ENCODE results near the gene STEAP3.

DNA sequence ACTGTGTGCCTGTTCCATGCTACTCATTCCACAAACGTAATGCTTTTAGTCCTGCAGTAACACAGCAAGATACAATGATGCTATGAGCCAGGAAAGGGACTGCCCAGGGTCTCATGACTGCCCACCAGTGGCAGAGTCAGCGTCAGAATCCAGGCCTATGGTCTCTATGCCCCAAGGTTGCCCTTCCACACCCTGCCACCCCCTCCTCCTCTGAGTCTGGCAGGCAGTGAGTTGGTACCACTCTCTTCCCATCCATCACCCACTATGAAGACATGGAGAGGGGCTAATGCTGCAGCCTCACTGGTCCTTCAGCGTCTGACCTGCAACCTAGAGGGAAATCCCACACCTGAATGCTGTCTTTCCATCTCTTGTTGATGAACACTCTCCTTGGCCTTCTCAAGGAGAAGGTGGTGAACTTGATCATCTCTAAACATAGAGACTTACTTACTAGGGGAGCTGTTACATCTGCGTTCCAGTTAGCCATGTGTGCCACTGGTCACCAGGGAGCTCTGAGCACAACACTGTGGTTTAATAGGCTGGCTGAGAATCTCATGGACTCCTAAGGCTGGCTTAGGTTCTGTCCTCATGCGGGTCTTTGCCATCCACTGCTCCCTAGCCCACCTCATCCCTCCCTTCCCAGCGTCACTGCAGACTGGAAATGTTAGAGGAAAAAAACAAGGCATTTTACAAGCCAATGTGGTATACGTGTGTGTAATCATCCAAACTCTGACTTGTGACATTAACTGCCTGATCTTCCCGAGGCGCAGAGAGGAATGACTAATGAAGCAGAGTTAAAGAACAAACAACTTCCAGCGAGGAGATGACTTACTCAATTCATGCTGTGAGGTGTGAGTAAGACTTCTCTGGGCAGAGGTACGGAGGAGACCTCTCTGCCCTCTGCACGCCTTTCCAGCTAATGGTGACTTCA is 28.8 kb downstream of the STEAP3 start:
- TF ChIP-seq, protein P1, sequence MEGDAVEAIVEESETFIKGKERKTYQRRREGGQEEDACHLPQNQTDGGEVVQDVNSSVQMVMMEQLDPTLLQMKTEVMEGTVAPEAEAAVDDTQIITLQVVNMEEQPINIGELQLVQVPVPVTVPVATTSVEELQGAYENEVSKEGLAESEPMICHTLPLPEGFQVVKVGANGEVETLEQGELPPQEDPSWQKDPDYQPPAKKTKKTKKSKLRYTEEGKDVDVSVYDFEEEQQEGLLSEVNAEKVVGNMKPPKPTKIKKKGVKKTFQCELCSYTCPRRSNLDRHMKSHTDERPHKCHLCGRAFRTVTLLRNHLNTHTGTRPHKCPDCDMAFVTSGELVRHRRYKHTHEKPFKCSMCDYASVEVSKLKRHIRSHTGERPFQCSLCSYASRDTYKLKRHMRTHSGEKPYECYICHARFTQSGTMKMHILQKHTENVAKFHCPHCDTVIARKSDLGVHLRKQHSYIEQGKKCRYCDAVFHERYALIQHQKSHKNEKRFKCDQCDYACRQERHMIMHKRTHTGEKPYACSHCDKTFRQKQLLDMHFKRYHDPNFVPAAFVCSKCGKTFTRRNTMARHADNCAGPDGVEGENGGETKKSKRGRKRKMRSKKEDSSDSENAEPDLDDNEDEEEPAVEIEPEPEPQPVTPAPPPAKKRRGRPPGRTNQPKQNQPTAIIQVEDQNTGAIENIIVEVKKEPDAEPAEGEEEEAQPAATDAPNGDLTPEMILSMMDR (conservative IDR thresholded peaks at IDR 0.05 in 1 of 2, IDR thresholded peaks at IDR 0.05 in 1 of 2; ENCODE audit: low read depth in 1 of 2, low read length in 2 of 2), result no peak
- TF ChIP-seq EZH2 (IDR thresholded peaks at IDR 0.05; ENCODE audit: low read length, missing control alignments), result no peak

Measured in fibroblast of lung (primary cell).